Putamen (tissue), 1 donor: Measurements from ENCODE around the gene PDHX.
"Not testable (repeated sequence)": the region's sequence is repeated elsewhere in the genome, so short reads cannot be mapped to it uniquely, and the experiment has no call there.

Source experiments
- DNase-seq: peaks from one replicate; pipeline ENCODE4 v3.0.0-alpha.2; 2016; ENCODE audit warnings: low spot score

The PDHX gene

DNA sequence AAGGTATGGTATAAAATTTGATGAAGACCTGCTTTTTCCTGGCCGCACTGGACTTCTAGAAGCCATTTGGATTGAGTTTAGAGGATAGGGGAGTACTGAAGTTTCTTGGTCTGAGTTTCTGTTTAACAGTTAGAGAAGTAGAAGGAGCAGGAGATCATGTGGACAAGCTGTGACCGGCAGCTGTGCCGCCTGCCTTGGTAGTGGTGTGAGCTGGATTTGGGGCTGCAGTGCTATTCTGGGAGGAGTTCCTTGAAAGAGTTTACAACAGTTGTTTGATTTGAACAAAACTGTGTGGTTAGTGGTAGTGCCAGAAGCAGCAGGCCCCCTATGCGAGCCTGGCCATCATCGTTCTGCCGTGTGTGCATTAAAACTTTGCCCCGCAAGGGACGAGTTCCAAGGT lies 105.2 kb downstream of the PDHX start:
- DNase-seq, result no peak

DNA sequence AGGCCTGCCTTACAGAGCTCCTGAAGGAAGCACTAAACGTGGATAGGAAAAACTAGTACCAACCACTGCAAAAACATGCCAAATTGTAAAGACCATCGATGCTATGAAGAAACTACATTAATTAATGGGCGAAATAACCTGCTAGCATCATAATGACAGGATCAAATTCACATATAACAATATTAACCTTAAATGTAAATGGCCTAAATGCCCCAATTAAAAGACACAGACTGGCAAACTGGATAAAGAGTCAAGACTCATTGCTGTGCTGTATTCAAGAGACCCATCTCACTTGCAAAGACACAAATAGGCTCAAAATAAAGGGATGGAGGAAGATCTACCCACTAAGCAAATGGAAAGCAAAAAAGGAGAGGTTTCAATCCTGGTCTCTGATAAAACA lies 107.5 kb downstream of the PDHX start:
- not testable (repeated sequence) for DNase-seq

DNA sequence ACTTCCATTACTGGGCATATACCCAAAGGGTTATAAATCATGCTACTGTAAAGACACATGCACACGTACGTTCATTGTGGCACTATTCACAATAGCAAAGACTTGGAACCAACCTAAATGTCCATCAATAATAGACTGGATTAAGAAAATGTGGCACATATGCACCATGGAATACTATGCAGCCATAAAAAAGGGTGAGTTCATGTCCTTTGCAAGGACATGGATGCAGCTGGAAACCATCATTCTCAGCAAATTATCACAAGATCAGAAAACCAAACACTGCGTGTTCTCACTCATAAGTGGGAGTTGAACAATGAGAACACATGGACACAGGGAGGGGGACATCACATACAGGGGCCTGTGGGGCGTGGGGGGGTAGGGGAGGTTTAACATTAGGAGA lies 111.6 kb downstream of the PDHX start:
- DNase-seq, result not testable (repeated sequence)

DNA sequence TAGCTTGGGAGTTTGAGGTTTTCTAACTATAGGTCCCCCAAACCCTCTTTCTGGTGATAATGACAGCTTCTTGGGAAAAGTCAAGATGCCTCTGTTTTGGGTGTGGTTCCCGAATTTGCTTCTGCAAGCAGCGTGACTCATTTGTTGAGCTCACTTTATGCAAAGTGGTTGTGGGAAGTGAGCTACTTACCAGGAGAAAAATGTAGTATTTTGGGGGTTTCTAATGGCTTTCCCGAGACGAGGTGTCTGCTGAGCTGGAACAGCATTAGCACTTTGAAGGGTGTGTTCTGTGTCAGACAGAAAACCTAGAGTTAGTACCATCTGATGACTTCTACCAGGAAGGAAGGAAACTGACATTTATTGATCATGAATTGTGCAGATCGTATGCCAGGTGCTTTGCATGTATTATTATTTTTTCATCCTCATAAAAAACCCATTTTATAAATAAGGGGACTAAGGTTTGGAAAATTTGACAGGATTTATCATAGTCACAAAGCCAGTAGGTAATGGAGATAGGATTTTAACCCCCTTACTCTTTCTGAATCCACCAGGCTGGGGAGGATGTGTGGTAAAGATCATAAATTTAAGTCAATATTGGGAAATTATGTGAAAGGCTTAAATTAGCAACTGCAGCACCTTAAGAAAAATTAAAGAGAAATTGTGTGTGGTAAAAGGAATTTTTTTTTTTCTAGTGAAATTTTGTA lies 113.7 kb downstream of the PDHX start:
- no peak for DNase-seq

DNA sequence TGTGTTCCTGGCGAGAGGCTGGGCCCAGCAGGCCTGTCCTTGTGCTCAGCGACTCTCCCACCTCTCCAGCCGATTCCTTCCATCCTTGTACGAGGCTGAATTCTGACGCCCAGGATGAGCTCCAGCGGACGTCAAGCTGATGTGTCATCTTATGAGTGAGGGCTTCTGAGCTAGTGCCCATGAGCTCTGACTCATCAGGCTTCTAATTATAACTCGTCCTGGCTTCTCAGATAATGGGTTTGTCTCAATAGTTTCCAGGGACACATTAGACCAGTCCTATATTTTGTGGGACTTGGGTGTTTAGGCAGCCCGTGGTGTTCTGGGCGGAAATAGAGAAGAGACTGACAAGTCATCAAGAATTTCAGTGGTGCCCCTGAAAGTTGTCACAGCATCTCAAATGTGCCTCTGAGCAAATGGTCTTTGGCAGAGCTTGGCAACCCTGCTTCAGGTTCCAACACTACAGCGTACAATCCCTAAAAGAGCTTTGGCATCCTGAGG lies 114.3 kb downstream of the PDHX start:
- DNase-seq, result no peak

DNA sequence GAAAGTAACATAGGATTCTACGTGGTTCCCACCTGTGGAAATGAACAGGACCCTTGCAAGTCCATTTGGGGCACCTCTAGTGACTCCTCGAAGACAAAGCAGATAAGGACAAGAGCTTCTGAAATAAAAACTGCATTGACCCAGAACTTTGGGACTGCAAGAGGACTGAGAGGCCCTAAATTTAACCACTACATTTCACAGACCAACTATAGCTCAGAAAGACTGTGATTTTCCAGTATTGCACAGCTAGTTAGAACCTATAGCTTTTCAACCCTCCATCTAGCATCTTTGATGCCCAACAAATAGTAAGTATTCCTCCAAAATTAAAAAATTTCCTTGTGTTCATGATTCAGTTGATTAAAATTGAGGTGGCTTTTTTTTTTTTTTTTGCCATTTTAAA lies 114.9 kb downstream of the PDHX start:
- DNase-seq, result no peak

DNA sequence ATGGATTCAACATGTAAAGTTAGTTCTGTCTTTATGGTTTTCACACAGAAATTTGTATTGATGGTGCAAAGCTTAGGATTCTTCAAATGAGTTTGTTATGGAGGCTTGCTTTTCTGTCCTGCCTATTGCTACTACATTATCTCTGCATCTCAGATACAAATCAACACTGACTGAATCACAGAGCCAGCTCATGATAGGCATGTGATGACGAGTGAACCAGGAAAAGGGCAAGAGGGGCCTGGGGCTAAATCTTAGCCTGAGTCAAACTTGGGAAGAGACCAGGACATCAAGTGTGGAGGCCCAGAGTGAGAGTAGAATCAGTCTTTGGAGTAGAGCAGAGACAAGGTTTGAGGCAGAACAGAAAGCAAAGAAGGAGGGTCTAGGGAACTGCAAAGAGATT lies 115.4 kb downstream of the PDHX start:
- DNase-seq, result no peak

DNA sequence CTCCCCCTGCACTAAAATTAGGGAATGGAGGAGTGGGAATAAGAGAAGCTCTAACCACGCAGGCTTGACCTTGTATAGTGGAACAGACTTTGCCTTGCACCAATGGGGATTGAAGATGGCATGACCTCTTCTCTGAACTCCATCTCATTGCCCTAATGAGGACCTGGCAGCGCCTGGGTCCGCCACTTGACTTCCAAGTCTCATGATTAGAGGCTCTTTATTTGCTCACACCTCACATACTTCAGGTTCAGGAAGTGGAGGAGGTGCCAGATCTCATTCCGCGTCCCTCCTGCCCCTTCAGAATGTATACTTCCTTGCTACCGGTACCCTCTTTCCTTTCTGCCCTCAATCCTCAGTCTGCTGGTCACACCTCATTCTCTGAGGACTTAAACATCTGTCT lies 116.6 kb downstream of the PDHX start:
- DNase-seq, result no peak

DNA sequence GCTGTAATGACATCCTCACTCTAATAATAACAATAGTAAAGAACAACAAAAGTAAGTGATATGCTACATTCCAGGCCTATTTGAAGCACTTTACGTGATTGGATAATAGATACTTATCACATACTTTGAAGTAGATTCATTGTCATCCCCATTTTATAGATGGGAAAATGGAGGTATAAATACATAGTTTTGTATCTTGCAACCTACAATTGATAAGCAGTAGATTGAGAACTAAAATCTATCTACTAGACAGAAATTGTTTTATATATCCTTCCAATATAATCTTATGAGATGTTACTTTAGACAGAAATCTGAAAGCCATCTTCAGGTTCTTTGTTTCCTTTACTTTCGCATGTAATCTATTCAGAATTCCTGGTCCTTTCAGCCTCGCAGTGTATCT lies 118.0 kb downstream of the PDHX start:
- DNase-seq, result no peak

DNA sequence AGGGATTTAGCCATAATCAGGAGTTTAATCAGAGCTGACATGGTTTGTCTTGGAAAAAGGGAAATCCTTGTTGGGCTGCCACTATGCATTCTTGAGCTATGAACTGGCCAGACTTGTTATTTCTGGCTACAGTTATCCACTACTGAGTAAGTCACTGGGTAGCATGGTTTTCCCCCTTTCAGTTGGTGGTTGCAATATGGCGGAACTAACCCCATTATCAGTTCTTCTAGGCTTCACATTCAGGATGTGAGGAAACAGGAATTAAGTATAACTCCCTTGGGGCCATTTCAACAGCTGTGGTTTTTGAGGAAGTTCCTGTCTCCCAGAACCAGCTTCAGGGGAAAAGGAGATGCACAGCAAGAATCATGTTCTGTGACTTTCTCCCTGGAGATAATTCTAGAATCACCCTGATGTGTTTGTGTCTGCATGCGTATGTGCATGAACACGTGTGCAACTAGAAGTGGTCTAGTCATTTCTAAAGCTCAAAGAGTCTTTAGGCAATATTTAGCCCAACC lies 119.5 kb downstream of the PDHX start:
- no peak for DNase-seq

DNA sequence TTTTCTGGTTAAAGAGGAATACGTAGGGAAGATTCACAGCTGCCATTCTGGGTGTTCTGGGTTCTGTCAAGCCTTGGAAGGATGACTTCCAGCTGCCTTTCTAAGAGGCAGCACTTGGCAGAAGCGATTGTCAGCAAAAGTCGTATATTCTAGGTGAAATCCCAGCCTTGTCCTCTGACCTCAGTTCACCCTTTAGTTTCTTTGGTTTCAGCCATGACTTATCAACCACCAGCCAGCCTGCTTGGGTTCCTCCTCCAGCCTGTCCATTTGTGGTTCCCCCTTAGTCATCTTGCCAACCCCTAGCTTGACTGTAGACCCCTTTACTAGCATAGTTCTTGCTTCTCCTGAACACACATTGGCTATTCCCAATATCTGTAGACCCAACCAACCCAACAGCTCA lies 120.2 kb downstream of the PDHX start:
- DNase-seq, result no peak

DNA sequence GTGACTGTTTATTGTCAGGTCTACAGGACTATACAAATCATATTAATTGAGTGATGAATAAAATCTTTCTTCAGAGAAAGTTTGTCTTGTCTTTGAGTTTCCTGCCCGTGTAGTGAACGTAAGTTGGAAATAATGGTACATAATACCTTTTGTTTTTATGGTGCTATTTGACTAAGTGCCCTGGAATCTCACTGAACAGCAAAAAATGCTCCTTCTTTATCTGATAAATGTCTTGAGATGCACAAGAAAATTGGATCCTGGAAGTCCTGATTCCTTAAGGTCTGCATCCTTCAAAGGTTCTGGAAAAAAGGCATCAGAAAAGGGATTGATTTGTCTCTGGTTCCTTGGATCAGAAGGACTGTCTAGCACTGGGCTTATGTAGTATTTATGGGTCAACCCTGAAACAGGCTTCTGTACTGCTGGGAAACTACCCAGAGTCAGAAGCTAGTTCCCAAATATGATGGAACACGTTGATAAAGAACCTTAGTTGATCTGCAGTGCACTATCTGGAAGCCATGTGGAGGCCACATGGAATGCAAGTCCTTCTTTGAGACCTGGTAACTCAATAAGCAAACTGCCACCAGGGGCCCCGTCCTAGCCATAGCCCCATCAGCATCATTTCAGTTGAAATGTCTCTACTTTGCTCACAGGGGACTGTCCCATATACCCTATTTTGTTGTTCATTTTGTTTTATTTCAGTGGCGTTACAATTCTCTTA lies 122.0 kb downstream of the PDHX start:
- no peak for DNase-seq

DNA sequence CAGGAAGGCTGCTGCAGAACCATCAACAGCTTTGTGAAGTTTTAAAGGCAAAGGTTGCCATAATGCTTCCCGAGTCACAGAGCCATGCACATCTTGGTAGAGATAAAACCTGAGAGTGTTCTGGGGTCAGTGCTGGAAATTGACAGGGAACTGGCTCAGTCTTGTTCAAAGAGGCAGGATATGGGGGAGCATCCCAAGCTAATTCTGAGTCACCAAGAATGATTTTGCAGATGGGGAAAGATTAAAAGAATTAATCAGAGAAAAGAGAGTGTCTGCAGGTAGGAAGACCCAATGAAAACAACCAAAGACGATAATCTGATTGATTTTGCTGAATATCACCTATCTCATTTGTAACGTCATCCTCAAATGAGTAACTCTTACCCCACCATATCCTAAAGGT lies 122.7 kb downstream of the PDHX start:
- DNase-seq, result no peak

DNA sequence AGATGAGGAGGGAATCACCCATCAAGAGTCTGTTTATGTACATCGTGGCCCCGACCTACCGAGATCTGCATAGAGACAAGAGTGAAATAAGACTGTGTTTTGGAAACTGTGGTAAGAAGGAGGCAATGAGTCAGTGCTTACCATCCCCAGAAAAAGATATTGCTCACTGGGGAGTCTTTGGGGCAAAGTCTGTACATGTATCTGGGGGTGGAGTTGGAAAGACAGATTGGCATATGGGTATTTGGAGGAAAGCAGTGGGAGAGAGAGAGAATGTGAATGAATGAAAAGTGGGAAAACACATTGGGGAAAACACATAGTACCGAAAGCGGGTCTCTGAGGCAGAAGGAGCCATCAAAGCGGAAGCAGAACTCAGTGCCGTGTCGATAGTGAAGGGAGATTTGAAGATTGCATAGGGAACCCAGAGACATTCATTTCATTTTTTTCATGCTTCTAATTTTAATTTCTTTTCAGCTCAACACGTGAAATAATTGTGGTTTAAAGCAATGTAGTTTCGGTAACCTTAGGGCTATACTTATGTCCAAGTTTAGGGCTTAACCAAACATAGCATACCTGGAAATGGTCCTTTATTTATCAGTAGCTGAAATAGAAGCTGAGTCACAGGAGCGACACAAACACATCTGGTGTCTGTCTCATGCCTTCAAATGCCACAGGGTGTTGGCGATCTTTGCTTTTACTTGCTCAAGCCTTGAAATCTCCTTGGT lies 124.0 kb downstream of the PDHX start:
- DNase-seq, result no peak

DNA sequence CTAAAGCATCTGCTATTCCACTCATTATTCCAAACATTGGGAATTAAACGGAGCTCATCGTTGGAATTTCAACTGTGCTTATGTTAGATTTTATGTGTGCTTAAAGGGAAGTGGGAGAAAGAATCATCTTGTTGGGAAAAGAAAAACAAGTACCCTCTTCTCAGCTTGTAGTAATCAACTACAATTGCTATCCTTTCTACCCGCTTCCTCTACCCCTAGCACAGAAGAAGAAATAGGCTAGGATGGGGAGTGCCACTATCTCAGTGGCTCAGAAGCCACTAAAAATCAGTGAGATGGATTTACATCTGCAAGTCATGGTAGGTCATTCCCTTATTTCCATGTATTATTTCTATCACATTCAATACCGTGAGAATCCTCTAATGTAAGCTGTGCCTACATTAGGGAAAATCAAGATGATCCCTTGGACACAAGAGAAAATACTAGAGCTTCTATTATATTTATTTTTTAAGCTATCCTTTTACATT lies 124.7 kb downstream of the PDHX start:
- no peak for DNase-seq

DNA sequence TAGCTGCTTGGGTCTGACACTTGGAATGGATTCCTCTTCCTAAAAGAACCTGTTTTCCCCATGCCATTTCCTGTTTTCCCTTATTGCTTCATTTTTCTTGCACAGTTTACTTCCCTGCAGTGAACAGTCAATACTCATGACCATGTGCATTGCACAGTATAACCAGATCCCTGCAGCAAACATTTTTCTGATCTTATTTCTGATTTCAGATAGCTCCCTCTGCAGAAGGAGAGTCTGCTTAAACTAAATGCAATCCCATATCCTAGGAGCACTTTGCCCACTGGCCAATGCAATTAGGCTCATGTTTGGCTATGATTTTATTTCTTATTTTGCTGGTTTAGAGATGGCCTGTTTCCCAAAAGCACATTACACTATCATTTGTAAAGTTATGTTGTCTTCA lies 125.8 kb downstream of the PDHX start:
- no peak for DNase-seq

DNA sequence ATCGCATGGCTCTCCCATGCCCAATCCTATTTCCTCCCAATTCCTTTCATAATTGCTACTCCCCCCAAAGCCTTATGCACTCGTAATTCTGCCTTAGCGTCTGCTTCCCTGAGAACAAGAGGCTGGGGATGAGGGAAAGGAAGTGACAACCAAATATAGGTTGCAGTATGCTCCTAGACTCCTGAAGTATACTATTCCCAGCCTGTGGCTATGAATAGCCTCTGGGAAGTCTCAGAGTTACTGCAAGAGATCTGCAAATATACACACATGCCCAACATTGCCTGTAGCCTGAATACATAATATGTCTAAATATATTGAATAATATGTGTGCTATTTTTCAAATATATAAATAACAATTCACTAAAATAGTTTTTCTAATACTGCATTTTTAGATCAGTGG lies 126.5 kb downstream of the PDHX start:
- no peak for DNase-seq

DNA sequence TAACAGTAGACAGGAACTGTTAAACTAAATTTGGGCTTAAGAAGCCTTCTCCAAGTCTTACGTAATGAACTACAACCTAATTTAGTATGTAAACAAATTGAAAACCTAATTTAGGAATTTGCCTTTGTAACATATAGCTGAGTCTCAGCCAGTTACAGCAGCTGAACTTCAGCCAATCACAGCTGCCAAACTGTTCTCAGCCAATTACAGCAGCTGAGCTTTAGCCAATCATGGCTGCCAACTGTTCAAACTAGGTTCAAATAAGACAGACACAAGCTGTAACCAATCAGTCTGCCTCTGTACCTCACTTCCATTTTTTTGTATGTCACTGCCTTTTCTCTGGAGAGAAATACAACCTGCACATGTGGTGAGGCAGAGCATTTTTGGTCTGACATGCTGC lies 127.5 kb downstream of the PDHX start:
- DNase-seq, result peak; percentile 28

DNA sequence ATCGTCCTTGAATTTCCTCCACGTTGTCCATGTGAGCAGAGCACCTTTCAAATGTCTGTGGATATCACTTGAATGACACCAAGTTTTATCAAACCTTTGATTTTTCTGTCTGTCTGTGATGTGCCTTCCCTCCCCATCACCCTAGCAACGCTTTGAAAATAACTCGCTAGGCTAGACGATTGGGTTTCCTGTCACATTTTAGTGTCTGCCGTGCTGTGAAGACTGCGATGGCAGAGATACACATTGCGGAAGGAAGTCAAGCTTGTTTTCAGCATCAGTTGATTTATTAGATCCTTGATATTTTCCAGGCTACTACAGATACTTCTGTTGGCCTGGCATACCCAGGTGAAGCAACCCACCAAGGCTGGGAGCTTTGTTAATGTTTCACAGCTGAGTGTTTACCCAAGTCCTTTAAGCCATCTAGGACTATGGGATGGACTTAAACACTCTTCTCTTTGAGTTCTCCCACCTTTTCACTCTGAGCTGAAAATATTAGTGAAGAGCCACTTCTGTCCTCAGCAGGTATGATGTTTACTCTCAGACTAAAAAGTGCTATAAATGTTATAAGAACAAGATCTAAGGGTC lies 128.9 kb downstream of the PDHX start:
- DNase-seq, result no peak
